ENCODE results near the gene PCNX3. TPM values are rescaled to one million over a fixed set of nuclear protein-coding genes. Genes with fewer than 3 reads are reported as not detected.

PCNX3 gene
- total RNA-seq, 1 donor from 2014 or later = 45.6 TPM

DNA sequence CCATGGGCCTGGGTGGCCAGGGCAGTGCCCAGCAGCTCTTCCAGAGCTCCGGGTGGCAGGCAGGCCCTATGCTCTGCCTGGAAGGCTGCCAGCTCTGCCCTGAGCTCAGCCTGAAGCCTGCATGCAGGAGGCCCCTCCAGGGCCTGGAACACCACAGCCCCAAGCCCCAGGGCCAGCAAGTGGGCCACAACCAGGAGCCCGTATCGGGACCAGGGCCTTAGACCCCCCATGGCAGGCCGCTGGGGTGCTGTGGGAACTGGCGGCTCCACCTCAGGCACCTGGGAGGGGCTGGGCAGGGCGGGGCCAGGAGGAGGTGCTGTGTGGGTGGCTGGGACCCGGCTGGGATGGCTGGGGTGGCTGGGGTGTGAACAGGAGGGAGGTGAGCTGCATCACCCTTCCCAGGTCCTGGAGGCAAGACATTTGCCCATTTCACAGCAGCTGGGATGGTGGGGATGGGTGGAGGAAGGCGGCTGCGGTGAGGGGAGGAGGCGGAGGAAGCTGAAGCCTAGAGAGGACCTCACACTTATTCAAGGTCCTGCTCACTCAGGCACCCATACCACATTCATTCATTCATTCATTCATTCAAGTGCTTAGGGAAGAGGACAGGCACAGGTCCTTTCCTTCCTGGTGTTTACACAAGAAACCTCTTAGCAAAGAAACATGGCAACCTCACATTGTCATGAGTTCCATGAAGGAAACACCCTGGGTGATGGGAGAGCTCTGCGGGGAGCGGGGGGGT lies 19.9 kb upstream of the PCNX3 start, which contains the start of gene KCNK7:
Gene KCNK7 (minus strand): TSS at position 258 of the 739 bp plus-strand sequence. CDS start 28 bp downstream, at position 230.
- Histone ChIP-seq H3K4me2 (ENCODE audit: low read length) (no peak within 1 kb of the TSS), H3K36me3 (ENCODE audit: insufficient read depth, low read length) (peaks cover 2% of the 10 kb centered on the region), H3K9me3 (ENCODE audit: insufficient read depth, low read depth, low read length) (no peaks in the 10 kb centered on the region), H3K4me1 (ENCODE audit: insufficient read depth, low read length) (peaks cover 4% of the 10 kb centered on the region), H3K9ac (ENCODE audit: low read length) (no peak within 1 kb of the TSS), H3K79me2 (ENCODE audit: insufficient read depth, low read length) (no peaks in the 10 kb centered on the region), H3K27me3 (ENCODE audit: insufficient read depth, low read length) (no peaks in the 10 kb centered on the region), H4K20me1 (ENCODE audit: insufficient read depth, low read length) (peaks cover 6% of the 10 kb centered on the region), H3K4me3 (ENCODE audit: insufficient read depth, low read depth, low read length) (no peak within 1 kb of the TSS), H3K27ac (ENCODE audit: low read depth, low read length) (no peak within 1 kb of the TSS), H2AFZ (ENCODE audit: low read depth, low read length) (no peak within 1 kb of the TSS)
- peaks cover 4% of the 10 kb centered on the region for H3K36me3 Mint-ChIP-seq (ENCODE audit: low read depth, unreplicated experiment)
- no peak for DNase-seq (ENCODE audit: low read depth)
- H3K4me3 Mint-ChIP-seq (ENCODE audit: unreplicated experiment) = no peak within 1 kb of the TSS
- peaks cover 4% of the 10 kb centered on the region for H3K27me3 Mint-ChIP-seq (ENCODE audit: low read depth, unreplicated experiment)
- no peak for FAIRE-seq
- TF ChIP-seq, protein P1, sequence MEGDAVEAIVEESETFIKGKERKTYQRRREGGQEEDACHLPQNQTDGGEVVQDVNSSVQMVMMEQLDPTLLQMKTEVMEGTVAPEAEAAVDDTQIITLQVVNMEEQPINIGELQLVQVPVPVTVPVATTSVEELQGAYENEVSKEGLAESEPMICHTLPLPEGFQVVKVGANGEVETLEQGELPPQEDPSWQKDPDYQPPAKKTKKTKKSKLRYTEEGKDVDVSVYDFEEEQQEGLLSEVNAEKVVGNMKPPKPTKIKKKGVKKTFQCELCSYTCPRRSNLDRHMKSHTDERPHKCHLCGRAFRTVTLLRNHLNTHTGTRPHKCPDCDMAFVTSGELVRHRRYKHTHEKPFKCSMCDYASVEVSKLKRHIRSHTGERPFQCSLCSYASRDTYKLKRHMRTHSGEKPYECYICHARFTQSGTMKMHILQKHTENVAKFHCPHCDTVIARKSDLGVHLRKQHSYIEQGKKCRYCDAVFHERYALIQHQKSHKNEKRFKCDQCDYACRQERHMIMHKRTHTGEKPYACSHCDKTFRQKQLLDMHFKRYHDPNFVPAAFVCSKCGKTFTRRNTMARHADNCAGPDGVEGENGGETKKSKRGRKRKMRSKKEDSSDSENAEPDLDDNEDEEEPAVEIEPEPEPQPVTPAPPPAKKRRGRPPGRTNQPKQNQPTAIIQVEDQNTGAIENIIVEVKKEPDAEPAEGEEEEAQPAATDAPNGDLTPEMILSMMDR (IDR thresholded peaks at IDR 0.05; ENCODE audit: insufficient read depth, low read depth, low read length) = no peak
- no peak for TF ChIP-seq EZH2 (IDR thresholded peaks at IDR 0.05; ENCODE audit: insufficient read depth, low read length)
- H3K4me1 Mint-ChIP-seq (ENCODE audit: low read depth, unreplicated experiment) = no peaks in the 10 kb centered on the region
- H3K9me3 Mint-ChIP-seq (ENCODE audit: unreplicated experiment) = no peaks in the 10 kb centered on the region
- no peak within 1 kb of the TSS for H3K27ac Mint-ChIP-seq (ENCODE audit: unreplicated experiment)

DNA sequence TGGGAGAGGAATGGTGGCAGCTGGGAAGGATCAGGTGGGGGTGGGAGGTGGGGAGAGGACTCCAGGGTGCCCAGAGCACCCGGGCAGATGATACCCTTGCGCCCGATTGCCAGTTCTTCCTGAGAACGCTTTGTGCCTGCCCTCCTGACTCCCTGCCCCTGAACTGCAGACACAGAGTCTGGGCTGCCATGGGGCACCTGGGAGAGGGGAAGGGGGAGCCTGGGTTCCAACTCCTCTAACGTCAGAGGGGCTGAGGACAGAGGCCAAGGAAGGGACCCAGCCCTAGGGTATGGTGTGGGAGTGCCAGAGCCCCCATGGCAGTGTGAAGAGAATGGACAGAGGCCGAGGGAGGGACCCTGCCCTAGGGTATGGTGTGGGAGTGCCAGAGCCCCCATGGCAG lies 19.1 kb upstream of the PCNX3 start:
- no peak for TF ChIP-seq EZH2 (IDR thresholded peaks at IDR 0.05; ENCODE audit: insufficient read depth, low read length)
- TF ChIP-seq, protein P1 (IDR thresholded peaks at IDR 0.05; ENCODE audit: insufficient read depth, low read depth, low read length) = no peak

DNA sequence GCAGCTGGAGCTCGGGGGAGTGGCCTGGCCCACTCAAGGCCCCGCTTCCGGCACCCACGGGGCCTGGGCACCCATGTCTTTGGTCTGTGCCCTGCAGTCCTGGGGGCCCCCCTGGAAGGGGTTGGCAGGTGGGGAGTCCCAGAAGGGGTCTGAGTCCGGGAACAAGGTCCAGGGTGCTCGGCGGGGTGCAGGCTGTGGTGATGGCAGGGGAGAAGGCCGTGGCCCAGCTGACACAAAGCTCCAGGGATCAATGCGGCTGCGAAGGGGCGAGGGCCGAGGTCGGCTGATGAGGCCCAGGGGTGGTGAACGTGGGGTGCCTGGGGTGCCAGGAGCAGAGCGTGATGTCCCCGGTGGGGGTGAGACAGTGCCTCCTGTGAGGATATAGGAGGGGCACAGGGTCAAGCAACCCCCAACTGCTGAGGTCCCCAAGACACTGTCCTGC lies 17.3 kb upstream of the PCNX3 start:
- peaks cover 10% of the 10 kb centered on the region for H3K36me3 Mint-ChIP-seq (ENCODE audit: low read depth, unreplicated experiment)
- DNase-seq (ENCODE audit: low read depth) (no peak), FAIRE-seq (no peak)
- peaks cover 3% of the 10 kb centered on the region for H3K27me3 Mint-ChIP-seq (ENCODE audit: low read depth, unreplicated experiment)
- no peak overlapping the region for H3K27ac Mint-ChIP-seq (ENCODE audit: unreplicated experiment)
- Histone ChIP-seq H3K27me3 (ENCODE audit: insufficient read depth, low read length) (no peaks in the 10 kb centered on the region), H3K4me3 (ENCODE audit: insufficient read depth, low read depth, low read length) (no peak overlapping the region), H3K9me3 (ENCODE audit: insufficient read depth, low read depth, low read length) (no peaks in the 10 kb centered on the region), H3K4me1 (ENCODE audit: insufficient read depth, low read length) (no peaks in the 10 kb centered on the region), H3K9ac (ENCODE audit: low read length) (no peak overlapping the region), H4K20me1 (ENCODE audit: insufficient read depth, low read length) (peaks cover 6% of the 10 kb centered on the region), H2AFZ (ENCODE audit: low read depth, low read length) (no peak overlapping the region), H3K4me2 (ENCODE audit: low read length) (no peak overlapping the region), H3K36me3 (ENCODE audit: insufficient read depth, low read length) (peaks cover 2% of the 10 kb centered on the region), H3K27ac (ENCODE audit: low read depth, low read length) (no peak overlapping the region), H3K79me2 (ENCODE audit: insufficient read depth, low read length) (no peaks in the 10 kb centered on the region)
- no peaks in the 10 kb centered on the region for H3K9me3 Mint-ChIP-seq (ENCODE audit: unreplicated experiment)
- H3K4me3 Mint-ChIP-seq (ENCODE audit: unreplicated experiment) = no peak overlapping the region
- H3K4me1 Mint-ChIP-seq (ENCODE audit: low read depth, unreplicated experiment) = no peaks in the 10 kb centered on the region
- no peak for TF ChIP-seq EZH2 (IDR thresholded peaks at IDR 0.05; ENCODE audit: insufficient read depth, low read length)
- TF ChIP-seq, protein P1 (IDR thresholded peaks at IDR 0.05; ENCODE audit: insufficient read depth, low read depth, low read length) = no peak

More for the DNA sequence above, 19.1 kb upstream of the PCNX3 start:
- H3K4me3 Mint-ChIP-seq (ENCODE audit: unreplicated experiment) = no peak overlapping the region
- peaks cover 10% of the 10 kb centered on the region for H3K36me3 Mint-ChIP-seq (ENCODE audit: low read depth, unreplicated experiment)
- H3K9me3 ChIP-seq (ENCODE audit: insufficient read depth, low read depth, low read length) = no peaks in the 10 kb centered on the region
- no peaks in the 10 kb centered on the region for H3K9me3 Mint-ChIP-seq (ENCODE audit: unreplicated experiment)
- no peaks in the 10 kb centered on the region for H3K4me1 Mint-ChIP-seq (ENCODE audit: low read depth, unreplicated experiment)
- no peak overlapping the region for H3K4me2 ChIP-seq (ENCODE audit: low read length)
- no peak overlapping the region for H3K27ac Mint-ChIP-seq (ENCODE audit: unreplicated experiment)
- DNase-seq (ENCODE audit: low read depth) (no peak), FAIRE-seq (no peak)
- peaks cover 3% of the 10 kb centered on the region for H3K27me3 Mint-ChIP-seq (ENCODE audit: low read depth, unreplicated experiment)
- H3K79me2 ChIP-seq (ENCODE audit: insufficient read depth, low read length) = no peaks in the 10 kb centered on the region
- no peak overlapping the region for H3K9ac ChIP-seq (ENCODE audit: low read length)
- H3K4me1 ChIP-seq (ENCODE audit: insufficient read depth, low read length) = peaks cover 4% of the 10 kb centered on the region
- H3K4me3 ChIP-seq (ENCODE audit: insufficient read depth, low read depth, low read length) = no peak overlapping the region
- H3K27ac ChIP-seq (ENCODE audit: low read depth, low read length) = no peak overlapping the region
- peaks cover 7% of the 10 kb centered on the region for H4K20me1 ChIP-seq (ENCODE audit: insufficient read depth, low read length)
- H3K27me3 ChIP-seq (ENCODE audit: insufficient read depth, low read length) = no peaks in the 10 kb centered on the region
- H2AFZ ChIP-seq (ENCODE audit: low read depth, low read length) = no peak overlapping the region
- H3K36me3 ChIP-seq (ENCODE audit: insufficient read depth, low read length) = peaks cover 2% of the 10 kb centered on the region
